Raji (cell line): Measurements from ENCODE around the gene PLEKHD1.

ENCODE experiments used
- POLR2A ChIP-seq: IDR thresholded peaks from 2 replicates; pipeline ENCODE4 v1.6.1; 2011; ENCODE audit warnings: low read depth, low read length, control low read depth; ENCODE audit not compliant: insufficient read depth

Gene PLEKHD1

DNA sequence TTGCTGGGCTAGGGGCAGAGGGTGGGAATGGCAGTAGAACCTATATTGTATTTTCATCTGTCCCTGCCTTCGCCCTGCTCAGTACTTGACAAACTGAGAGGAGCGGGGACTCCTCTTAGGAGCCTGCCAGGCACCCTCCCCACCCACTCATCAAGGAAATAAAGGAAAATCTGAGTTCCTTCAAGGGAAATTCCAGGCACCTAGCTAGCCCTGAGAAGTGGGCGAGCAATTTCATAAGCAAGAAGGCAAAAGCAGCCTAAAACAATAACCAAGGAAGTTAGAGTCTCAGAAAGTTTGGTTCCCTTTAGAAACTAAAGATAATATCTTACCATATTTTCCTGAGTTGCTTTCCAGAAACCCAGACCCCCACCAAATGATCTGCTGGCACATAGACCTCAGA, 10.6 kb upstream of the PLEKHD1 start:
- no peak for TF ChIP-seq POLR2A

DNA sequence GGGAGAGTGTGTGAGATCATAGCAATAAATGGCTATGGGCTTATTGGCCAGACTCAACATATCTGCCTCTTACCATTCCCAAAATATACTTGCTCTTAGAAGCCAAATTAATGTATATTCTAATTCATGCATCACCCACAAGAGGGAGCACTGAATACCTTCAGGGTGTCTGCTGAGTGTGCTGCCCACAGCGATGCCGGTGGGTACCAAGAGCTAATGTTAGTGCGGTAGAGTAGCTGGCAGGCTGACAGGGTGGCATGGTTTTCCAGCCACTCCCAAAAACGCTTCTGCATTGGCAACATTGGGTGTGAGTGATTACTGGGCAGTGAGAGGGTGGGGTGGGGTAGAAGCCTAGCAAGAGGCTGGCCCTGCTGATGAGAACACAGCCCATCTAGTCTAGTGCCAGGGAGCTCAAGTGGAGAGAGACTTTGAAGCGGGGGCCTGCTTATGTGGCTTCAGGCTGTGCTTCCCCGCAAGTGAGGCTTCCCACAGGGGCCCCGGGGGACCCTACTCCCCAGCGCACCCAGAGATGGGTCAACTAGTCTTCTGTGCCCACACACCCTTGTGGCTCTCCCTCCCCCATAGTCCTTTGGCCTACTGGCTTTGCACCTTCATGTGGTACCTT, 9.2 kb upstream of the PLEKHD1 start:
- no peak for TF ChIP-seq POLR2A

DNA sequence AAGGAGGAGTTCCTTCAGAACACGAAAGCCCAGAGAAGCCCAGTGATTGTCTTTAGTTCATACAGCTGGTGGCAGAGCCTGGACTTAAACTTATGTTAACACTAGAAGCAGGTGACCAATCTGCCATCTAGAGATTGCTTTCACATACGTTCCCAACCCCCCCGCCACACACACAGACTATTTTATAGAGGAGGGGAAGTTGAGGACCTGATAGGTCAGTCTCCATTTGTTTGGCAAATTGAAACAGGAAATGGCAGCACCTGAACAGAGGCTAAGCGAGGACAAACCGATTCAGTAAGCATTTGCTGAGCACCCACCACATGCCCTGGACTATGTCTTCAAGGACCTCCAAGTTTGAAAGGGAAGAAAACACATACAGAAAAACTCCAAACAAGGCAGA, 4.8 kb upstream of the PLEKHD1 start:
- no peak for TF ChIP-seq POLR2A

DNA sequence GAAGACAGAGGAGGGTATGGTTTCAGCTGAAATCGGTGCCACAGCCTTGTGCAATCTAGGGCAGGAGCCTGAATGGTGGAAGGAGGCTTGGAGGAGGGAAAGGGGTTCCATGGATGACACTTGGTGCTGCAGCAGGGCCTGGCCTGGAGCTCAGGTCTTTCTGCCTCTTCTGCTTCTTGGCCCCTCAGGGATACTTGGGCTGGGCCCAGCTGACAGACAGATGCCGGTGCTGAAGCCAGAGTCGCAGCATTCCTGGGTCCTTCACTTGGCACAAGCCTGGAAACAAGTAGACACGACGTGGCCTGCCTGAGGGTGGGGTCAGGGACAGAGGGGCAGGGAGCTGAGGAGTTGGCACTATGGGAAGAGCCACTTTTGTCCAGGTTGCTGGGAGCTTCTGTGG, 4.4 kb upstream of the PLEKHD1 start:
- no peak for TF ChIP-seq POLR2A

DNA sequence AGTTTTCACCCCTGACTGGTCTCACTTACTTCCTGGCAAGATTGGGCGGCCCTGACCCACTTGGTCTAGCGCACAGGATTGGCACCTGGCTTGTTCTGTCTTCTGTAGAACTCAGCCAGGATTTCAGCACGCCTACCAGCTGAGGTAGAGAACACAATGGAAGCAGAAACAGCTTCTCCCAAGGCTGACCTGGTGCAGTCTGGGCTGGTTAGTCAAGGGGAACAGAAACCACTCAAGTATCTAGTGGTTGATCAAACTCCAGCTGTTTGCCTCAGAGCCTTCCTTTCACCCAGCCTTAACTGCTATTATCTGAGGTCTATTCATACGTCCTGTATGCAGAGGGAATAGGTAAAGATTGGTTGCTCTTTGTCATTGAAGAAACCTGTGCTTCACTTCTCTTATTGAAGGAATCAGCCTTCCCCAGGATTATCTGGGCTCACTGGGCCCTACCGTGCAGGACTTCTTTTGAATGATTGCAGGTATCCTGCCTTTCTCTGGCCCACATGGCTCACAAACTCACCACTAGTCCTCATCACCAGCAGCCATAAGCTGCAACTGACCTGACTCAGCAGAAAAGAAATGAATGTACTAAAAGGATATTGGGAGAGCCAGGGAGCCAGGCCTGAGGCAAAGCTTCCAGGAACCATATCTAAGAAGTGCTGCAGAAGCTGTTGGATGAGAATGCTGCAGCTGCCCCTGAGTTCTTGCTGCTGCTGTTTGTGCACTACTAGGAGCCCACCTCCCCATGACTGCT, 2.5 kb upstream of the PLEKHD1 start:
- TF ChIP-seq POLR2A: no peak

DNA sequence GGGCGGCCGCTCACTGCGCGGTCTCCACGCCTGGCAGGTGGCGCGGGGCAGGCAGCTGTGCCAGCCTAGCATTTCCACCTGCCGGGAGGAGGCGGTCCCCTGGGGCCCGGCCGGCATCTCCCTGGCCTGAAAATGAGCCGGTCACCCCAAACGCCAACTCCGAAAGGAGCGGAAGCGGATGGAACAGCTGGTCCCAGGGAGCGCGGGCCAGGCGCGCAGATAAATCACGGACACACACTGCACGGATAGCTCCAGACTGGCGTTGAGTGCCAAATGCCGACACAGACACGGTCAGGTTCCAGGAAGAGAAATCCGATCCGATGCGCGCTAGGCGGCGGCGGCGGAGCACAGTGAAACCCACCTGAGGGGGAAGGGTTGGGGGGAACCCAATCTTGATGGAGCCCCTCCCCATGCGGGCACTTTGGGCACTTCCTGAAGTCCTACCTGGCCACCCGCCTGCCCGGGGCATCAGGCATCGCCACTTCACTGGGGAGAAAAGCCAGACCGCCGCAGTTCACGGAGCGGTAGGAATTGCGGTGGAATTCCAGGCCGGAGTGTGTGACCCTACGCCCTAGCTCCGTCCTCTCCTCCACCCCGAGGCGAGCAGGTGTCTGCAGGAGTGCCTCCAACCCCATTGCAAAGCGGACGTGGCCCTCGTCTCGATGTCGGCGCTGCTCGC, 624 bp upstream of the PLEKHD1 start:
- no peak for TF ChIP-seq POLR2A

DNA sequence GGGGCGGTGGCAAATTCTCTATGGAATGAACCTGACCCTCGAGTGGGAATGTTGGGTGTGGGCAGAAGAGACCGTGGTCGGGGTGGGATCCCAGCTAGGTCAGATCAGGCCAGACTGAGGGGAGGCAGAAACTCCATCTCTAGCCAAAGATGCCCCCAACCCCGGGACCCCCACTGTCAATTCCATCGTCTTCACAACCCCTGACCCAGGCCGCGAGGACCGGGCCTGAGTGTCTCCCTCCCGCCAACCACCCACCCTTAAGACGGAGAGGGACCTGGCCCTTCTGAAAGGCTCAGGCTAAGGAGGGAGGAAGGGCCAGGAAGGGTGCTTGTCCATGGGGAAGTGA, 760 bp downstream of the PLEKHD1 start:
- no peak for TF ChIP-seq POLR2A

DNA sequence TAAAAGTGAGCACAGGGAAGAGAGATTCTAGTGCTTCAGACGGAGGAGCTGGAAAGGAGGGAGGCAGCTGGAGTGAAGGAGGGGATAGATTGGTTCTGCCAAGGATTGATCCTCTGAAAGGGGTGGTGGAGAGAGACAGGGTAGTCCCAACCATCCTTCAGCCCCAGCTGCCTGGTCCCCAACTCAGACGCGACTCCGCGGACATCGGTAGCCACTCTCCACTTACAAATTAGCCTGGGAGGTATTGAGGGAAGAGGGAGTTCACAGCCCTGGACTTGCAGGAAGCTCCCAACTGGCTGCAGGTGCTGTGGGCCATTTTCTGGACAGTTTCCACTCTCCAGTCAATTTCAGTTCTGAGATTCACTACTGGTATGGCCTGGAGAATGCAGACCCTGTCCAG, 1.2 kb downstream of the PLEKHD1 start:
- TF ChIP-seq POLR2A: no peak

DNA sequence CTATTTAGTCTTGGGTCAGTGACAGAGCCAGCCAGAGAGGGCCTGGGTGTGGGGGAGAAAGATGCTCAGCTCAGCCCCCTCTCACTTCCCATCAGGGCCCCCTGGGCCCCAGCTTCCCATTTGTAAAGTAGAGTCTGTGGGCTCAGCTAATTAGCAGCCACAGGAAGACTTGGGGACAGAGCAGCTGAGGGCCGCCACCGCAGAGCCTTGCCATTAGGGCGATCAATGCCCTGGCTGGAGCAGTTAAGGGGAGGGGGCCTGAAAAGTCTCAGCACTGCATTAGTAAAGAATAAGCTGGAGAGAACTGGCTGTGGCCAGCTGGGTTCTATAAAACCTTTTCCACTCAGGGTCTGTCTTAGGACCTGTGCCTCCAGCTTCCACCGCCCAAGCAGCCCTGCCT, 2.7 kb downstream of the PLEKHD1 start:
- TF ChIP-seq POLR2A: no peak

DNA sequence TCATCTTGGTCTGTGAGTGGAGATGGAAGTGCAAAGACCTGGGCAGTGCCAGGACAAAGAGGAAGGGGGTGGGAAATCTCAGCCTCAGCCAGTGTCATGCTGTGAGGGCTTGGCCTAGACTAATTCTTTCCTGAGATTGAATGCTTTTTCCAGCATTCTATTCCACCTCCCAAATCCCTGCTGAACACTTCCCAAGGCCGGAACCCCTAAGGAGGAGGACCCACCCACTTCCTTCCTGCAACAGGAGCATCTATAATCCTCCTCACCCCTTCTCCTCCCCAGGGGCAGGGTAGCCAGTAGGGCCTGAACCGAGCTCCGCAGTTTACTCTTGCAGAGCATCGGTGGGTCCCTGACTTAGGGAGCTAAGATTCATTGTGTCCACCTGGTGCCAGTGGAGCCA, 3.2 kb downstream of the PLEKHD1 start:
- no peak for TF ChIP-seq POLR2A

DNA sequence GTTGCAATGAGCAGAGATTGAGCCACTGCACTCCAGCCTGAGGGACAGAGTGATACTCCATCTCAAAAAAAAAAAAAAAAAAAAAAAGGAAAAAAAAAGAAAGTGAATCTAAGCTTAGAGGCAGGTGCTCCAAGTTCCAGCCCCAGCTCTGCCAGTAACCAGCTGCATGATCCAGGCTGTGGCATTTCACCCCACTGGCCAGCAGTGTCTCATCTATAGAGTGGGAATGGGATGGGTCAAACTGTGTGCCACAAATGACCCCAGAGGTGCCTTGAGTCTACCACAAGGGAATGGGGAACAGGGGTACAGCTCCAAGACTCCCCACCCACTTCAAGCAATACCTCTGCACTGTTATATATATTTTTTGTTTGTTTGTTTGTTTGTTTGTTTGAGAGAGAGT, 5.0 kb downstream of the PLEKHD1 start:
- TF ChIP-seq POLR2A: no peak

DNA sequence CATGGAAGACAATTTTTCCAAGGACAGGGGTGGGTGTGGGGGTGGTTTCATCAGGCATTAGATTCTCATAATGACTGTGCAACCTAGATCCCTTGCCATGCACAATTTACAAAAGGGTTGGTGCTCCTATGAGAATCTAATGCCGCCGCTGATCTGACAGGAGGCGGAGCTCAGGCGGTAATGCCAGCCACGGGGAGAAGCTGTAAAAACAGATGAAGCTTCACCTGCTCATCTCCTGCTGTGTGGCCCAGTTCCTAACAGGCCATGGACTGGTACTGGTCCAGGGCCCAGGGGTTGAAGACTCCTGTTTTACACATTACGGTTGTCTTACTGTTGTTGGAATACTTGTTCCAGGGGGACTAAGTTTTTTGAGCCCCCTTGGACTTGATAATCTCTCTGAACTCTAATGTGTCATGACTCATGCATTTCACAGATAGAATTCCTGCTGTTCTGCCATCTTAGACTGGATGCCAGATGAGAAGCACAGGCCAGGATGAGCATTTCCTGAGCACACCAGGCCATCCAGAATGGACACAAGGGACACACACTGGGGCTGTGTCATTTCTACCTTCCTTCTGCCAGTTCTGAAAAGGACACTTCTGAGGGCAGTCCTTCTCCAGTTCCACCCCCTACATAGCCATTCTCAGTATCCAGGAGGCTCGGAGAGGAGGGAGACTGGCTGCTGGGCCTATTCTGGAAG, 5.8 kb downstream of the PLEKHD1 start:
- no peak for TF ChIP-seq POLR2A

DNA sequence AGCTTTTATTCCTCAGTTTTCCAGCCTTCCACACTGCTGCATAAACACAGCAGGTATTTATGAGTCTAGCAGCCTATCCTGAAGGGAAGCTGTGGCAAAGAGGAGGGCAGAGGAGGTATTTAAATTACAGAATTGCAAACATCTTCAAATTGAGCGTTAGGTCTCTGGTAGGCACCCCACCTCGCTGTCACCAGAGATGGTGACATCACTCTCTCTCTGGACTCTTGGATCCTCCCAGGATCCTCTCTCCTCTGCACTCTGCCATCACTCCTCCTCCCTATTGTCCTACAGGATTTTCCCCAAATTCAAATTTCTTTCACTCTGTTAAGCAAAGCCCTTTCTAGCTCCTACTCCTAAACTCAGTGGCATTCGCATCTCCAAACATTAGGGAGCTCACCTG, 6.7 kb downstream of the PLEKHD1 start:
- TF ChIP-seq POLR2A: no peak

DNA sequence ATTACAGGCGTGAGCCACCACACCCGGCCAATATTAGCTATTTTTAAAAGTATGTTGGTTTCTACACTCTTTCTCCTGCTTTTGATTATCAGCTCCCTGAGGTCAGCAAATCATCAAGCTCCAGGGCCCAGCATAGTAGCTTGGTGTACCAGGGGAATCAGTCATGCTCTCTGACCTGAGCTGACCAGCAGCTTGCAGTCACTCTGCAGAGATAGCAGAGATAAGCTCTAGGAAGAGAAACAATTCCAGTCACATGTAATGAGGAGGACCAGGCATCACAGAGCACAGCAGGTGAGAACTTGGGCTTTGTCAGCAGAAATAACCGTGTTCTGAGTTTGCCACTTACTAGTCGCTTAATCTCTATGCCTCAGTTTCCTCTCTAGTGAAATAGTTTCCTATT, 8.5 kb downstream of the PLEKHD1 start:
- no peak for TF ChIP-seq POLR2A

DNA sequence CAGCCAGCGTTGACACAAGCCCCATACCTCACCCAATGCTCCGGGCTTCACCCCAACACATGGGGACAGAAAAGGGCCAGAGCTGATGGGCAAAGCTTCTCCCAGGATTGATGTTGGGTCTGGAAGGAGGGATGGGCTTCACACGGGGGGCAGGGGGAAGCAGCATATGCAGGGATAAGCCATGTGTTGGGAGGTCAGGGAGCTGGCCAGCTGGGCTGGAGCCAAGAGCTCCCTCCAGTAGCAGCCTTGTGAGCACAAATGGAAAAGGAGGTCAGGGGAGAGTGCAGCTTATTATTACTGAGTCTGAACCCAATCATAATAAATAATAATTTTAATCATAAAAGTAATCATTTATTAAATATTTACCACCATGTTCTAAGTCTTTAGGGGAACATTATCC, 9.3 kb downstream of the PLEKHD1 start:
- no peak for TF ChIP-seq POLR2A
